Stomach (tissue), 9 donors: Measurements from ENCODE around the gene PRKRA. TPM values are rescaled to one million over a fixed set of nuclear protein-coding genes. Genes with fewer than 3 reads are reported as not detected.
"Not testable (repeated sequence)": the region's sequence is repeated elsewhere in the genome, so short reads cannot be mapped to it uniquely, and the experiment has no call there.

Experiments used
- DNase-seq, 2 donors: peaks; one replicate each; pipeline versions ENCODE4 v3.0.0 to v3.0.0-alpha.2; 2013 to 2019
- H3K27ac ChIP-seq, 5 donors: fragments of 200-600 bp in 4 of 5; sonication (generic) in 4 of 5; one replicate each; pipeline ENCODE4 v1.5.1; 2013 to 2019; ENCODE audit warnings: mild to moderate bottlenecking in 1 of 5, moderate library complexity in 1 of 5
- H3K27me3 ChIP-seq, 3 donors: fragments of 200-600 bp; sonication (generic); one replicate each; pipeline ENCODE4 v1.5.1; 2017 to 2019; ENCODE audit warnings: mixed run types in 1 of 3
- H3K36me3 ChIP-seq, 4 donors: fragments of 200-600 bp; sonication (generic); 1 replicate in 3 of 4; 2 replicates in 1 of 4; pipeline ENCODE4 v1.5.1; 2016 to 2019
- H3K4me1 ChIP-seq, 4 donors: fragments of 200-600 bp; sonication (generic); one replicate each; pipeline ENCODE4 v1.5.1; 2016 to 2019
- H3K4me3 ChIP-seq, 4 donors: fragments of 200-600 bp; sonication (generic) in 3 of 4; one replicate each; pipeline ENCODE4 v1.5.1; 2016 to 2019; ENCODE audit warnings: mild to moderate bottlenecking in 1 of 4
- H3K9me3 ChIP-seq, 4 donors: fragments of 200-600 bp; sonication (generic); one replicate each; pipeline ENCODE4 v1.5.1; 2016 to 2019
- CTCF ChIP-seq, 7 experiments: fragments of 450-650 bp in 4 of 7; fragments of 200-600 bp in 3 of 7; sonication (generic) in 3 of 7; IDR thresholded peaks; one replicate each; pipeline ENCODE4 v1.5.1; 2016 to 2019; ENCODE audit warnings: antibody characterized with exemption in 7 of 7, control low read depth in 2 of 7, mild to moderate bottlenecking in 1 of 7
- EP300 ChIP-seq: sonication (generic); formaldehyde crosslinking; IDR thresholded peaks from one replicate; pipeline ENCODE4 v1.6.1; 2017; ENCODE audit warnings: antibody characterized with exemption
- POLR2A ChIP-seq, 4 donors: fragments of 450-650 bp; IDR thresholded peaks; one replicate each; pipeline ENCODE4 v1.6.1; 2016; ENCODE audit warnings: antibody characterized with exemption in 4 of 4, control low read depth in 2 of 4, mild to moderate bottlenecking in 1 of 4, moderate library complexity in 1 of 4
- POLR2AphosphoS5 ChIP-seq, 3 donors: sonication (generic); formaldehyde crosslinking; IDR thresholded peaks; one replicate each; pipeline ENCODE4 v1.6.1; 2016; ENCODE audit warnings: antibody characterized with exemption in 3 of 3
- WGBS, 5 donors: extraction: QIAGEN DNeasy Blood & Tissue Kit in 3 of 5; methylation state at CpG; one replicate each; pipeline versions ENCODE4 v1.1.5 to v1.1.7; 2013 to 2018; 5-methylcytosine and 5-hydroxymethylcytosine counted together
- intact Hi-C: fragments of 100-400 bp; cut with DNase I; formaldehyde crosslinking; loops from one replicate; pipeline ENCODE4 v1.15.1; 2023; ENCODE audit warnings: low total_unique reads
- polyA plus RNA-seq, 3 donors: library from polyadenylated mRNA; stranded (reverse); fragments of 200-250 nt; gene quantifications; one replicate each; pipeline ENCODE4 v1.2.3, GENCODE V29; 2013
- total RNA-seq, 5 donors: library from RNA; depleted of rRNA; stranded (reverse); fragments of >200 nt; gene quantifications; one replicate each; pipeline versions ENCODE4 v1.1.0 to v1.2.3, GENCODE V29; 2014 to 2016
- donor health status: healthy with polysubstance abuse.
- donor health status: Bipolar disorder and iron deficiency.
- donor health status: healthy.

Gene PRKRA
- total and polyA plus RNA-seq, 8 donors, result 30.6 to 145 (median 63.7) TPM

DNA sequence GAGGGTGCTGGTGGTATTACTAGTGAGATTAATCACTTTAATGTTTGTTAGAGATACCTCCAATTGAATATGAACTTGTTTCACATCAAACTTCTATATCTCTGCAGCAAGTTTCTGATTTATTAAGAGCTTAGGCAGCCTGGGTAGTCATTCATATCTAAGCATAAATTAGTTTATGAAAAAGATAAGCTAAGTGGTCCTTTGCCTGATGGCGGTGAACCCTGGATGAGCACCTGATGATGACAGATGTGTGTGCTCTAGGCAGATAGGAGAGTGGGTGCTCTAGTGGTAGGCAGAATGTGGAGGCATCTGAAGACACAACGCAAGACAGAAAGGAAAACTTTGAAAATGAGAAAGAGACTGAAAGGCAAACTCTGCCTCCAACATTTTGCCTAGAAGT, 22.4 kb upstream of the PRKRA start:
- intact Hi-C loops, result no loop called here
- H3K4me1 ChIP-seq, result peaks cover 5 to 20% (median 10%) of the 10 kb centered on the region in 4 donors
- no peaks in the 10 kb centered on the region for H3K9me3 ChIP-seq
- no peak for TF ChIP-seq EP300
- TF ChIP-seq POLR2AphosphoS5 (IDR thresholded peaks at IDR 0.05), result no peak
- no peak for TF ChIP-seq POLR2A (IDR thresholded peaks at IDR 0.05)
- no peak for TF ChIP-seq CTCF (IDR thresholded peaks at IDR 0.05)
- no peak for DNase-seq
- no peak overlapping the region for H3K4me3 ChIP-seq
- H3K36me3 ChIP-seq, result peaks cover 0 to 12% (median 11%) of the 10 kb centered on the region in 4 donors
- H3K27me3 ChIP-seq, result no peaks in the 10 kb centered on the region
- H3K27ac ChIP-seq, result no peak overlapping the region
- 93 to 100% (median 95%) methylated on average over 2 of the region's 2 CpGs for WGBS, 5 donors

- H3K27ac ChIP-seq, DNase-seq, intact Hi-C loops, H3K9me3 ChIP-seq, H3K4me3 ChIP-seq, H3K4me1 ChIP-seq, H3K27me3 ChIP-seq: not testable (repeated sequence)
- 92 to 98% (median 96%) methylated on average over 5 of the region's 5 CpGs for WGBS, 5 donors
- peaks cover 0 to 27% (median 21%) of the 10 kb centered on the region in 4 donors for H3K36me3 ChIP-seq
These were observed 20.3 kb upstream of the PRKRA start for GRCh38 chr2:178471313-178471712.

DNA sequence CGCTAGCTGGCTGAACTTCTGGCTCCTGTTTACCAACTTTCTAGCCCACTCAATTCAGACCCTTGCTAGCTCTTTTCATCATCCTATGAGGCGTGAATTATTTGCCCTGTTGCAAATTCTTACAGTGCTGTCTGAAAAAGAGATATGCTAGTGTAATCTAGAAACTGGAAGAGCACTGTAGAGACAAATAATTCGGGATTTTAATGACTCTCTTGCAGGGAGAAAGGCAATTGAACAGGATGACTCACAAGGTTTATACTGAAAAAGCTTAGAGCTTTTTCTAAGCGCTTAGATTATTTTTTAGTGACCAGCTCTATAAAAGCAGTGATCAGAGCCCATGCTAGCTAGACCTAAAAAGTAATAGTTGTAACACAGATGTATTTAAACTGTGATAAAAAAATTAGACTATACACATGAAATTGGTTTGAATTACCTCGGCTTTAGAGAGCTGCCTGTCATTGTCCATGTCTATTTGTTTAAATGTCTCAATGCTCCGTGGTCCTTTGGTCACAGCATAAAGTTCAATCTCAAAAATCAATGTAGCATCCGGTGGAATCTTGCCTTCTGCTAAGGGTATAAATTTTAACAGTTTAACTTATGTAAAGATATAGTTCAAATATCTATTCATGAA, 18.4 kb upstream of the PRKRA start:
- intact Hi-C loops, result no loop called here

DNA sequence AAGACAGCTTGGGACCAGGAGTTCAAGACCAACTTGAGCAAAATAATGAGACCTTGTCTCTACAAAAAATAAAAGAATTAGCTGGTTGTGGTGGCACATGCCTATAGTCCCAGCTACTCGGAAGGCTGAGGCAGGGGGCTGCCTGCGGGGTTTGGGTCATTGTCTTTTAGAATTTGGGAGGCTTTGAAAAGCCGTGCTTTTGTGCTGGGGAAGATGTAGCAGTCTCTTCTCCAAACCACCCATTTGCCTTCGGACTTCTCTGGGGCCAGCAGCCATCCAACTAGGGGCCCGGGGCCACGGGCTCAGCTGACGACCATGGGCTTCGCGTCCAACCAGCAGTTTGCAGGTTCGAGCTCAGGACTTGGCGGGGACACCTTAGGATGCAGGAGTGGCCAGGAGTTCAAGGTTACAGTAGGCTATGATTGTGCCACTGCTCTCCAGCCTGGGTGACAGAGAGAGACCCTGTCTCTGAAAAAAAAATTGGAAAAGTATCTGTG, 6.5 kb upstream of the PRKRA start:
- H3K4me3 ChIP-seq, result no peak overlapping the region
- H3K36me3 ChIP-seq, result no peaks in the 10 kb centered on the region
- intact Hi-C loops, result no loop called here
- DNase-seq, result no peak
- no peaks in the 10 kb centered on the region for H3K27me3 ChIP-seq
- no peaks in the 10 kb centered on the region for H3K9me3 ChIP-seq
- no peak for TF ChIP-seq CTCF (IDR thresholded peaks at IDR 0.05)
- WGBS, 5 donors, result 88 to 97% (median 93%) methylated on average over 11 of the region's 11 CpGs
- H3K27ac ChIP-seq, result no peak overlapping the region
- H3K4me1 ChIP-seq, result peaks cover 0 to 3% (median 0%) of the 10 kb centered on the region in 4 donors

More for the DNA sequence above, 18.4 kb upstream of the PRKRA start:
- Histone ChIP-seq H3K4me1 (no peaks in the 10 kb centered on the region), H3K27me3 (no peaks in the 10 kb centered on the region), H3K27ac (no peak overlapping the region), H3K9me3 (no peaks in the 10 kb centered on the region), H3K4me3 (no peak overlapping the region), H3K36me3 (peaks cover 0 to 42% (median 36%) of the 10 kb centered on the region in 4 donors)
- no peak for TF ChIP-seq EP300
- no peak for TF ChIP-seq POLR2AphosphoS5 (IDR thresholded peaks at IDR 0.05)
- TF ChIP-seq POLR2A (IDR thresholded peaks at IDR 0.05), result no peak
- no peak for TF ChIP-seq CTCF (IDR thresholded peaks at IDR 0.05)
- 87 to 92% (median 89%) methylated on average over 7 of the region's 7 CpGs for WGBS, 5 donors
- no peak for DNase-seq

GRCh38 chr2:178455947-178456346, 5.0 kb upstream of the PRKRA start:
- intact Hi-C loops, result no loop called here
- WGBS, 5 donors, result 90 to 95% (median 92%) methylated on average over 5 of the region's 5 CpGs

More at GRCh38 chr2:178455947-178456346, 5.0 kb upstream of the PRKRA start:
- DNase-seq, result no peak
- TF ChIP-seq EP300 (no peak), CTCF (IDR thresholded peaks at IDR 0.05) (no peak), POLR2A (IDR thresholded peaks at IDR 0.05) (no peak), POLR2AphosphoS5 (IDR thresholded peaks at IDR 0.05) (no peak)
- peaks cover 0 to 12% (median 3%) of the 10 kb centered on the region in 4 donors for H3K4me1 ChIP-seq
- H3K4me3 ChIP-seq, result no peak overlapping the region
- no peak overlapping the region for H3K27ac ChIP-seq
- H3K27me3 ChIP-seq, result no peaks in the 10 kb centered on the region
- no peaks in the 10 kb centered on the region for H3K9me3 ChIP-seq
- no peaks in the 10 kb centered on the region for H3K36me3 ChIP-seq
